IMR-90 (cell line): ENCODE results near the gene TMEM92. TPM values are rescaled to one million over a fixed set of nuclear protein-coding genes. Genes with fewer than 3 reads are reported as not detected.

Source experiments
- ATAC-seq: fragments of 200-7000 bp; cut with Tn5 transposase; 2 replicates; pipeline ENCODE4 v1.9.1; 2020; ENCODE audit warnings: low read depth, mild to moderate bottlenecking, moderate library complexity
- BruUV-seq: library from RNA; stranded (reverse); fragments of 400-500 nt; replicated peaks from 2 replicates; lab custom pipeline; 2021; lab: Mats Ljungman, UMichigan
- CTCF ChIA-PET: fragments of 300-600 bp; formaldehyde crosslinking; extraction: SDS; loops from one replicate; lab custom pipeline; 2021; ENCODE audit warnings: antibody characterized with exemption; lab: Yijun Ruan, JAX
- POLR2A ChIA-PET: fragments of 300-600 bp; sonication (Branson Sonifier 250); formaldehyde crosslinking; loops from one replicate; lab custom pipeline; 2022; ENCODE audit warnings: antibody characterized with exemption; ENCODE audit not compliant: unreplicated experiment; lab: Charles Lee
- DNase-seq: peaks from one replicate; pipeline ENCODE4 v3.0.0; 2013
- H2AFZ ChIP-seq: replicated peaks from 2 replicates; pipeline ENCODE3; 2013; ENCODE audit warnings: low read length, mild to moderate bottlenecking; ENCODE audit not compliant: poor library complexity
- H2AK5ac ChIP-seq: 2 replicates; pipeline ENCODE4 v1.6.1; 2013; ENCODE audit warnings: low read depth, low read length, inconsistent platforms
- H2AK9ac ChIP-seq: replicated peaks from 2 replicates; pipeline ENCODE3; 2013; ENCODE audit warnings: mild to moderate bottlenecking, low read depth, low read length, moderate library complexity; ENCODE audit not compliant: poor library complexity
- H2BK120ac ChIP-seq: 2 replicates; pipeline ENCODE4 v1.6.1; 2013; ENCODE audit warnings: low read depth, low read length, inconsistent platforms
- H2BK15ac ChIP-seq: 3 replicates; pipeline ENCODE4 v1.6.1; 2013; ENCODE audit warnings: low read depth, low read length, inconsistent platforms
- H2BK20ac ChIP-seq: 2 replicates; pipeline ENCODE4 v1.6.1; 2013; ENCODE audit warnings: low read depth, mild to moderate bottlenecking, inconsistent platforms, low read length, moderate library complexity
- H2BK5ac ChIP-seq: 2 replicates; pipeline ENCODE4 v1.6.1; 2013; ENCODE audit warnings: mild to moderate bottlenecking, low read depth, low read length, inconsistent platforms; ENCODE audit not compliant: poor library complexity, severe bottlenecking
- H3K14ac ChIP-seq: replicated peaks from 2 replicates; pipeline ENCODE4 v1.6.1; 2013; ENCODE audit warnings: low read depth, low read length, inconsistent platforms
- H3K18ac ChIP-seq: 2 replicates; pipeline ENCODE4 v1.6.1; 2013; ENCODE audit warnings: low read depth, low read length, control low read depth
- H3K23ac ChIP-seq: 2 replicates; pipeline ENCODE4 v1.6.1; 2013; ENCODE audit warnings: low read depth, low read length, inconsistent platforms
- H3K27ac ChIP-seq: 2 replicates; pipeline ENCODE4 v1.5.1; 2013; ENCODE audit warnings: mild to moderate bottlenecking, control low read depth, low read length; ENCODE audit not compliant: insufficient read depth
- H3K27me3 ChIP-seq: 2 replicates; pipeline ENCODE4 v1.6.1; 2013; ENCODE audit warnings: low read length; ENCODE audit not compliant: control insufficient read depth, insufficient read depth
- H3K36me3 ChIP-seq: 2 replicates; pipeline ENCODE4 v1.6.1; 2013; ENCODE audit warnings: low read length, mixed read lengths; ENCODE audit not compliant: control insufficient read depth, insufficient read depth
- H3K4ac ChIP-seq: 2 replicates; pipeline ENCODE4 v1.6.1; 2013; ENCODE audit warnings: low read depth, low read length, inconsistent platforms
- H3K4me1 ChIP-seq: 2 replicates; pipeline ENCODE4 v1.6.1; 2013; ENCODE audit warnings: low read length, mixed read lengths; ENCODE audit not compliant: control insufficient read depth, insufficient read depth
- H3K4me2 ChIP-seq: 2 replicates; pipeline ENCODE4 v1.6.1; 2013; ENCODE audit warnings: low read depth, mild to moderate bottlenecking, control low read depth, low read length, moderate library complexity
- H3K4me3 ChIP-seq: 2 replicates; pipeline ENCODE4 v1.5.1; 2013; ENCODE audit warnings: low read depth, mild to moderate bottlenecking, control low read depth, low read length, moderate library complexity; ENCODE audit not compliant: insufficient read depth
- H3K56ac ChIP-seq: 2 replicates; pipeline ENCODE4 v1.6.1; 2013; ENCODE audit warnings: low read length, inconsistent platforms; ENCODE audit not compliant: insufficient read depth; ENCODE audit errors: extremely low read depth
- H3K79me1 ChIP-seq, 2 experiments: 2 replicates each; pipeline ENCODE4 v1.6.1; 2013; ENCODE audit warnings: low read length in 2 of 2, inconsistent platforms in 1 of 2, low read depth in 1 of 2
- H3K9ac ChIP-seq: 2 replicates; pipeline ENCODE4 v1.6.1; 2013; ENCODE audit warnings: low read depth, low read length, control low read depth
- H3K9me1 ChIP-seq: 2 replicates; pipeline ENCODE4 v1.6.1; 2013; ENCODE audit warnings: low read length, inconsistent platforms; ENCODE audit not compliant: insufficient read depth
- H3K9me3 ChIP-seq: 2 replicates; pipeline ENCODE4 v1.6.1; 2013; ENCODE audit warnings: low read length; ENCODE audit not compliant: control insufficient read depth, insufficient read depth
- H4K20me1 ChIP-seq: 2 replicates; pipeline ENCODE4 v1.6.1; 2013; ENCODE audit warnings: low read length, inconsistent platforms; ENCODE audit not compliant: insufficient read depth
- H4K5ac ChIP-seq: 2 replicates; pipeline ENCODE4 v1.6.1; 2013; ENCODE audit warnings: mild to moderate bottlenecking, low read depth, low read length, control low read depth
- H4K8ac ChIP-seq, 2 experiments: 2 replicates each; pipeline ENCODE4 v1.6.1; 2013; ENCODE audit warnings: low read depth in 2 of 2, low read length in 2 of 2, control low read depth in 1 of 2, inconsistent platforms in 1 of 2
- H4K91ac ChIP-seq: 2 replicates; pipeline ENCODE4 v1.6.1; 2013; ENCODE audit warnings: low read depth, low read length, inconsistent platforms; ENCODE audit not compliant: insufficient read depth
- BHLHE40 ChIP-seq: fragments of 150-350 bp; IDR thresholded peaks from 2 replicates; pipeline ENCODE4 v1.6.1; 2016; ENCODE audit warnings: mild to moderate bottlenecking, low read depth, low read length
- CEBPB ChIP-seq: IDR thresholded peaks from 2 replicates; pipeline ENCODE4 v1.6.1; 2012; ENCODE audit warnings: low read depth, low read length, improper control_type of control experiment
- CHD1 ChIP-seq: IDR thresholded peaks from 2 replicates; pipeline ENCODE4 v1.6.1; 2012; ENCODE audit warnings: low read depth, low read length, improper control_type of control experiment
- CTCF ChIP-seq: conservative IDR thresholded peaks from 2 replicates; pipeline ENCODE4 v1.5.1; 2012; ENCODE audit warnings: mild to moderate bottlenecking, low read depth, low read length, improper control_type of control experiment
- ELK1 ChIP-seq: fragments of 150-350 bp; IDR thresholded peaks from 2 replicates; pipeline ENCODE4 v1.6.1; 2016; ENCODE audit warnings: low read depth, mild to moderate bottlenecking, low read length, moderate library complexity, borderline replicate concordance
- FOS ChIP-seq: fragments of 150-350 bp; IDR thresholded peaks from 2 replicates; pipeline ENCODE4 v1.6.1; 2016; ENCODE audit warnings: low read depth, low read length
- MAFK ChIP-seq: IDR thresholded peaks from 2 replicates; pipeline ENCODE4 v1.6.1; 2012; ENCODE audit warnings: low read depth, low read length, improper control_type of control experiment
- MAZ ChIP-seq: IDR thresholded peaks from 2 replicates; pipeline ENCODE4 v1.6.1; 2012; ENCODE audit warnings: low read depth, mild to moderate bottlenecking, low read length, improper control_type of control experiment, moderate library complexity, borderline replicate concordance
- MXI1 ChIP-seq: IDR thresholded peaks from 2 replicates; pipeline ENCODE4 v1.6.1; 2012; ENCODE audit warnings: low read depth, mild to moderate bottlenecking, low read length, moderate library complexity, borderline replicate concordance
- NFE2L2 ChIP-seq: fragments of 150-350 bp; IDR thresholded peaks from 2 replicates; pipeline ENCODE4 v1.6.1; 2016; ENCODE audit warnings: low read depth, mild to moderate bottlenecking, low read length
- POLR2A ChIP-seq: IDR thresholded peaks from 2 replicates; pipeline ENCODE4 v1.6.1; 2012; ENCODE audit warnings: mild to moderate bottlenecking, low read depth, low read length
- RAD21 ChIP-seq: IDR thresholded peaks from 2 replicates; pipeline ENCODE4 v1.6.1; 2012; ENCODE audit warnings: low read length, improper control_type of control experiment
- RCOR1 ChIP-seq: IDR thresholded peaks from 2 replicates; pipeline ENCODE4 v1.6.1; 2012; ENCODE audit warnings: mild to moderate bottlenecking, low read length, improper control_type of control experiment; ENCODE audit not compliant: insufficient replicate concordance
- RFX5 ChIP-seq: IDR thresholded peaks from 2 replicates; pipeline ENCODE4 v1.8.0; 2012; ENCODE audit warnings: low read depth, mild to moderate bottlenecking, low read length, moderate library complexity
- SMC3 ChIP-seq: fragments of 150-350 bp; IDR thresholded peaks from 2 replicates; pipeline ENCODE4 v1.6.1; 2016; ENCODE audit warnings: low read depth, mild to moderate bottlenecking, antibody characterized with exemption, low read length, moderate library complexity
- USF2 ChIP-seq: fragments of 150-350 bp; IDR thresholded peaks from 2 replicates; pipeline ENCODE4 v1.6.1; 2017; ENCODE audit warnings: mild to moderate bottlenecking, antibody characterized with exemption, low read length, low read depth
- WGBS, 2 experiments: methylation state at CpG; one replicate each; pipeline versions ENCODE4 v1.1.5 to v1.1.7; 2013; ENCODE audit warnings: missing lambda C conversion rate in 2 of 2; ENCODE audit not compliant: insufficient read length in 1 of 2; ENCODE audit errors: extremely low coverage in 2 of 2; 5-methylcytosine and 5-hydroxymethylcytosine counted together
- dilution Hi-C: fragments of 300-500 bp; cut with HindIII; formaldehyde crosslinking; loops from one replicate; pipeline ENCODE4 v1.14.3; 2018; ENCODE audit warnings: low sequenced_read_pairs; ENCODE audit not compliant: unreplicated experiment
- in situ Hi-C: fragments of 300-500 bp; cut with MboI; formaldehyde crosslinking; loops from 3 replicates; pipeline ENCODE4 v1.14.3; 2019; ENCODE audit warnings: low sequenced_read_pairs, inconsistent platforms, mixed read lengths
- intact Hi-C: fragments of 100-400 bp; cut with micrococcal nuclease; formaldehyde crosslinking; loops from 2 replicates; pipeline ENCODE4 v1.10.0; 2022
- polyA plus RNA-seq, 3 experiments: library from polyadenylated mRNA; depleted of rRNA; stranded (reverse); fragments of >200 nt; gene quantifications; 2 replicates each; pipeline ENCODE4 v1.2.3, GENCODE V29; 2012; ENCODE audit warnings: low replicate concordance in 1 of 3
- total RNA-seq: library from RNA; depleted of rRNA; stranded (reverse); fragments of >200 nt; gene quantifications from 2 replicates; pipeline ENCODE4 v1.2.3, GENCODE V29; 2012

TMEM92 gene
- total and polyA plus RNA-seq, 2 of the 4 experiments (the other 2 are of a cell fraction) = 0.18 to 1.7 TPM

- H3K4me2 ChIP-seq = no peak overlapping the region
- no peaks in the 10 kb centered on the region for H3K79me1 ChIP-seq
- no peak overlapping the region for H3K18ac ChIP-seq
- H4K8ac ChIP-seq = no peak overlapping the region
- no peaks in the 10 kb centered on the region for H3K36me3 ChIP-seq
- no peak overlapping the region for H2BK5ac ChIP-seq
- no peak overlapping the region for H2AK9ac ChIP-seq
- CTCF ChIA-PET = interaction anchor here (1.1 kb wide), 1 partner anchor 11 kb away, joined by 3 read pairs; no protein-coding TSS in a partner anchor
- no peak overlapping the region for H3K23ac ChIP-seq
- no TSS peak for BruUV-seq
- H3K27ac ChIP-seq = no peak overlapping the region
- no peak for DNase-seq
- no peak overlapping the region for H3K14ac ChIP-seq
- no peak for TF ChIP-seq USF2
- no peak for TF ChIP-seq MAFK
- no peak for TF ChIP-seq ELK1
- TF ChIP-seq SMC3 = no peak
- TF ChIP-seq RCOR1 = no peak
- no peak for TF ChIP-seq MAZ
- no peak for TF ChIP-seq RFX5
- TF ChIP-seq POLR2A = no peak
- TF ChIP-seq BHLHE40 = no peak
- TF ChIP-seq CEBPB = no peak
- no peak for TF ChIP-seq CTCF
- TF ChIP-seq NFE2L2 = no peak
- TF ChIP-seq CHD1 = no peak
- no peak for TF ChIP-seq RAD21
- TF ChIP-seq FOS = no peak
- TF ChIP-seq MXI1 = no peak
- H3K9me3 ChIP-seq = no peaks in the 10 kb centered on the region
- no peaks in the 10 kb centered on the region for H4K20me1 ChIP-seq
- H3K4me3 ChIP-seq = no peak overlapping the region
- intact Hi-C loops (no loop called here), in situ Hi-C loops (loop anchor here (25.0 kb wide), 1 partner anchor 436 kb away; no protein-coding TSS in a partner anchor), dilution Hi-C loops (no loop called here)
- H3K9me1 ChIP-seq = no peaks in the 10 kb centered on the region
- H2BK120ac ChIP-seq = no peak overlapping the region
- no peak overlapping the region for H3K4ac ChIP-seq
- no peak overlapping the region for H4K5ac ChIP-seq
- no peak overlapping the region for H3K9ac ChIP-seq
- no peak overlapping the region for H2AK5ac ChIP-seq
- H3K56ac ChIP-seq = no peak overlapping the region
- H3K4me1 ChIP-seq = peaks cover 2% of the 10 kb centered on the region; the same call in 1 of the 2 replicates
- H3K27me3 ChIP-seq = peaks cover 2% of the 10 kb centered on the region; the same call in 1 of the 2 replicates
- no peak for ATAC-seq
- POLR2A ChIA-PET = no interaction called here
- H2BK15ac ChIP-seq = no peak overlapping the region
- H2AFZ ChIP-seq = no peak overlapping the region
- no peak overlapping the region for H2BK20ac ChIP-seq
- no CpG with 5 or more reads among the region's 5 CpGs for WGBS, 2 experiments
- H4K91ac ChIP-seq = no peak overlapping the region
Observed at GRCh38 chr17:50323060-50323459, 48.8 kb downstream of the TMEM92 start.
